Measurements from ENCODE around the gene PTPRN2.

DNA sequence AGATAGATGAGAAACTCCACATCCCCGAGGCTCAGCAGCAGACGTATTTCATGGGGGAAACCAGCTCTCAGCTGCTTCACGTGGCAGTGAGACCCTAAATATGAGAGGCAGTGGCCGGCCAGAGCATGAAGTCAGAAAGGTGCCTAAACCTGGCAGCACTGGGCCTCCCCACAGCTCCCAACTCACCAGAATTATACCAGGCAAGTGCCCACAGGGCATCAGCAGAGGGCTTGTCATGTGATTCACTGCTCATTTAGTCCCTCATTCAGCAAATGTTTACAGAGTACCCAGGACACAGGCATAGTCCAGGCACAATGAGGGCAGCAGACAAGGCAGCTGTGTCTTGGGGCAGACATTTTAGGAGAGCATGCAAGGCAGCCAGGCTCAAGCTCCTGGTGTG is 212.6 kb downstream of the PTPRN2 start:
- TF ChIP-seq CTCF (conservative IDR thresholded peaks at IDR 0.05 in 1 of 2, IDR thresholded peaks at IDR 0.05 in 1 of 2; ENCODE audit: low read depth in 1 of 2, low read length in 2 of 2) (no peak), EZH2 (IDR thresholded peaks at IDR 0.05; ENCODE audit: low read length, missing control alignments) (no peak)

Measured in fibroblast of lung (primary cell).